GM20000 (cell line): ENCODE measurements around the gene ZNF775.

Experiments used
- DNase-seq: peaks from one replicate; pipeline ENCODE4 v3.0.0; 2012; ENCODE audit warnings: low spot score
- TF ChIP-seq, protein P1 (sequence below): IDR thresholded peaks from 2 replicates; pipeline ENCODE4 v1.5.1; 2012; ENCODE audit warnings: mild to moderate bottlenecking, control low read depth; ENCODE audit errors: extremely low read depth, missing control alignments

ZNF775 gene

DNA sequence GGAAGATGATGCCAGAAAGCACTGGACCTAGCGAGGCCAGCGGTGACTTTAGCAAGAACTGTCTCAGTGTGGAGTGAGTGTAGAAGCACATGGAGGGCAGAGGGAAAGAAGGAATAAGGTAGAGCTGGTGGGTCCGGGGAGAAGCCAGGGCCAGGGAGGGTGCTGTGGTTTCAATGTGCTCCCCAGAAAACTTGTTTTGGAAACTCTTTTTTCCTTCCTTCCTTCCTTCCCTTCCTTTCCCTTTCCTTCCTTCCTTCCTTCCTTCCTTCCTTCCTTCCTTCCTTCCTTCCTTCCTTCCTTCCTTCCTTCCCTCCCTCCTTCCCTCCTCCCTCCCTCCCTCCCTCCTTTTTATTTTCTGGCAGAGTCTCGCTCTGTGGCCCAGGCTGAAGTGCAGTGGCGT is 32.2 kb upstream of the ZNF775 start:
- no peak for DNase-seq
- TF ChIP-seq, protein P1, sequence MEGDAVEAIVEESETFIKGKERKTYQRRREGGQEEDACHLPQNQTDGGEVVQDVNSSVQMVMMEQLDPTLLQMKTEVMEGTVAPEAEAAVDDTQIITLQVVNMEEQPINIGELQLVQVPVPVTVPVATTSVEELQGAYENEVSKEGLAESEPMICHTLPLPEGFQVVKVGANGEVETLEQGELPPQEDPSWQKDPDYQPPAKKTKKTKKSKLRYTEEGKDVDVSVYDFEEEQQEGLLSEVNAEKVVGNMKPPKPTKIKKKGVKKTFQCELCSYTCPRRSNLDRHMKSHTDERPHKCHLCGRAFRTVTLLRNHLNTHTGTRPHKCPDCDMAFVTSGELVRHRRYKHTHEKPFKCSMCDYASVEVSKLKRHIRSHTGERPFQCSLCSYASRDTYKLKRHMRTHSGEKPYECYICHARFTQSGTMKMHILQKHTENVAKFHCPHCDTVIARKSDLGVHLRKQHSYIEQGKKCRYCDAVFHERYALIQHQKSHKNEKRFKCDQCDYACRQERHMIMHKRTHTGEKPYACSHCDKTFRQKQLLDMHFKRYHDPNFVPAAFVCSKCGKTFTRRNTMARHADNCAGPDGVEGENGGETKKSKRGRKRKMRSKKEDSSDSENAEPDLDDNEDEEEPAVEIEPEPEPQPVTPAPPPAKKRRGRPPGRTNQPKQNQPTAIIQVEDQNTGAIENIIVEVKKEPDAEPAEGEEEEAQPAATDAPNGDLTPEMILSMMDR = no peak

DNA sequence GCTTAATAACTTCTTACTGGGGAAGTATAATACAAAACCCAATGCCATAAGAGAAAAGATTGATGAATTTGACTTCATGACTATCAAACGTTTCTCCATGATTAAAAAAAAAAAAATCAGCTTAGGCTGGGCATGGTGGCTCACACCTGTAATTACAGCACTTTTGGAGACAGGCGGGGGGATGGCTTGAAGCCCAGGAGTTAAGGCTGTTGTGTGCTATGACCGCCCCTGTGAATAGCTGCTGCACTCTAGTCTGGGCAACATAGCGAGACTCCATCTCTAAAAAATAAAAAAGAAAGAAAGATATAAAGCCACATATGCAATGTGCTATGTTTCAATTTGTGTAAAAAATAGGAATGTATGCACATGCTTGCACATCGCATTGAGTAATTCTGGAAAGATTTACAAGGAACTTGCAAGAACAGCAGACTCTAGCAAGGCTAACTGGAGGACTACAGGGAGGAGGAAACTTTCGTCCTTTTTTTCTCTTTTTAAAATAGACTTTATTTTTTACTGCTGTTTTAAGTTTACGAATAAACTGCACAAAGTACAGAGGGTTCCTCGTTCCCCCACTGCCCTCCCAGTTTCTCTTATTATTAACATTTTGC is 27.4 kb upstream of the ZNF775 start:
- DNase-seq = no peak
- TF ChIP-seq, protein P1 = no peak

DNA sequence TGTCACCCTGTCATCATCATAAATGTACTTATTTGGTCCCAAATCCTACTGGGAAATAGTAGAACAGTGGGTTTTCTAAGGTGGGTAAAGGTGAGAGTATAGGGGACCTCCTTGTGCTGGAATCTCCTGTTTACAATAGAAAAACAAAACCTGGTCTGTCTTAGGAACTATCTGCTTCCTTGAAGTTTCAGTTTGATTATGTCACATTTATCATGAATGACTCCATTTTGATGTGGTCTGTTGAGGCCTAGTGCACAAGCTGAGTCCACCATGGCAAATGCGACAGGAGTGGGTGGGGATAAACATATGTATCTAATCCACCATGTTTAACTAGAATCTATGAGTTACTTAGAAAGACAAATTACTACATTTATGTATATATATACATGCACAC is 23.5 kb upstream of the ZNF775 start:
- TF ChIP-seq, protein P1 = no peak
- no peak for DNase-seq

DNA sequence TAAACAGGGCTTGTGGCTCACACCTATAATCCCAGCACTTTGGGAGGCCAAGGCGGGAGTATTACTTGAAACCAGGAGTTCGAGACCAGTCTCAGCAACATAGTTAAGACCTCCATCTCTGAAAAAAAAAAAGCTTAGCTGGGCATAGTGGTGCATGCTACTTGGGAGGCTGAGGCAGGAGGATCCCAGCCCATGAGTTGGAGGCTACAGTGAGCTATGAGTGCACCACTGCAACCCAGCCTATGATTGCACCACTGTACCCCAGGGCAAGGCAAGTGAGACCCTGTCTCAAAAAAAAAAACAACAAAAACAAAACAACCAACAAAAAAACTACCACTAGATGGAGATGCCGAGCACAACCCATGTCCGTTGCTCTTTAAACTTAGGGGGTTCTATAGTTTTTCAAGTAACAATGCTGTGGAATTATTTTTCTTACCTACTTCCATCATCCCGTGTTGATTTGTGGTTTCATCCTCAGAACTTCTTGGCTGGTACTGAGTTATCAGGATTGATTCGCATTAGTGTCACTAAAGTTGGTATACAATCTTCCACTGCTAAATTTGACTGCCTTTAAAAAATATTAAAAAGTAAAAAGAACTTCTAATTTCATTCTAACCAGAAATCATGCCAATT is 22.7 kb upstream of the ZNF775 start:
- no peak for DNase-seq
- TF ChIP-seq, protein P1 = peak; percentile 20

DNA sequence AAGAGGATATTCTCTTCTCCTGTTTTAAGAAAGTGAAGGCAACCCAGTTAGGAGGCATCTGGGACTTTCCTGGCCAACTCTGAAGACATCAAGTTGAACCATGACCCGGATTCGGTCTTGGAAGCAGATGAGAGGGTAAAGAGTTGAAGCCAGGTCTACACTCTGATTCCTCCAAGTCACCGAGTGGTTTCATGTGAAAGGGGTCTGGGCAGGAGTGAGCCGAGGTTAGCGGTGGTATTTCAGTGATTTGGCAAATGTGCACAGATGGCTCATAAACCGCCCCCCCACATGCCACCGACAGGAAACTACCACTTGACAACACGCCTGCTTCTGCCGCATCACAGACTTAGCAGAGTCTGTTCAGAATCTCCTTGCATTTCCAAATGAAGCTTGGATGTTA is 21.9 kb upstream of the ZNF775 start:
- DNase-seq = no peak
- TF ChIP-seq, protein P1 = no peak

DNA sequence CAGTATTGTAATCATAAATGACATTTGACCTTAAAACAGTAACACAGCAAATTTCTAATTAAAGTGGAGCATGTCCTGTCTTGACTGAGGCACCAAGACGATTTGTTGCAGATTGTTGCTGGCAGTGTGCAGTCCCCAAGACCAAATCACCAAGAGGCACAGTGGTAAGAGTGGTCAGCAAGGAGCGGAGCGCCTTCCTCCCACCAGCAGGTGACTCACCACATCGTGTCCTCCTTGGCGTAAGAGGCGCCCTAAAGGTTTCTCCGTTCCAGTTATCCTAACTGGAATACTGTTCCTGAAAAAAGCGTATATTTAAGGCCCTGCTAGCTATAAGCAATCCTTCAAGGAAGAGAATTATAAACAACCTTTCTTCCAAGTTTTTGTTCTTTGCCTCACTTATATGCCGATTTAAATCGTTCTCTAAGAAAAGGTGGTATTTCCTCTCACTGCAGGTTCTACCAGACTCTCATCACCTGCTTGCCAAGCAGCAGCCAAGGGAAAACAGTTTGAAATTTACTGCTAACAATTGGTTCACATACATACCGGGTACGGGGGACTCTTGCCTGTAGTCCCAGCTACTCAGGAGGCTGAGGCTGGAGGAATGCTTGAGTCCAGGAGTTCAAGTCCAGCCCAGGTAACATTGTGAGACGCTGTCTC is 21.2 kb upstream of the ZNF775 start:
- DNase-seq = no peak
- TF ChIP-seq, protein P1 = no peak

DNA sequence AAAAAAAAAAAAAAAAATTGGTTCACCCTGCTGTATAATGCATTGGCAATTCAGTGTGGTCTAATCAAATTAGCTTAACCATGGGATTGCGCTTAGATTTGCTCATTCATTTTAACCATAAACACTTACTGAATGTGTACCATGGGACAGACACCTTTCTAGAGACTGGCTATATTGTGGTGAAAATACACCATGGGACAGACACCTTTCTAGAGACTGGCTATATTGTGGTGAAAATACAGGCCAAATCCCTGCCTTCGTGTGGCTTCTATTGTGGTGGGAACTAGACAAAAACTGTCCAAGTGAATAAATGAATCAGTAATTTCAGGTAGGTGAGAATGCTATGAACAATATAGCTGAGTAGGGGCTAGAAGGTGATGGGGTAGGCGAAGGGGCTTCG is 20.7 kb upstream of the ZNF775 start:
- no peak for DNase-seq
- TF ChIP-seq, protein P1 = no peak
